NCI-H1417 treated with DMSO at 0.1 percent for 48 hours (cell line): Measurements from ENCODE around the gene ALPK3.
"Not testable (repeated sequence)": the region's sequence is repeated elsewhere in the genome, so short reads cannot be mapped to it uniquely, and the experiment has no call there.

Experiments used
- DNase-seq: peaks from one replicate; lab custom pipeline; 2025; lab: John Stamatoyannopoulos, UW

The ALPK3 gene

GRCh38 chr15:84824260-84825007 is 7.3 kb downstream of the ALPK3 start:
- DNase-seq: no peak

GRCh38 chr15:84826369-84826823 is 9.2 kb downstream of the ALPK3 start:
- DNase-seq: no peak

- no peak for DNase-seq
Observed at GRCh38 chr15:84827246-84827645, 10.1 kb downstream of the ALPK3 start.

GRCh38 chr15:84828086-84828908 is 11.1 kb downstream of the ALPK3 start:
- DNase-seq: no peak

GRCh38 chr15:84829428-84829827 is 12.3 kb downstream of the ALPK3 start:
- no peak for DNase-seq

GRCh38 chr15:84830036-84830435 is 12.9 kb downstream of the ALPK3 start:
- no peak for DNase-seq

GRCh38 chr15:84831028-84831427 is 13.9 kb downstream of the ALPK3 start:
- no peak for DNase-seq

GRCh38 chr15:84831613-84832012 is 14.5 kb downstream of the ALPK3 start:
- no peak for DNase-seq

GRCh38 chr15:84832448-84833040 is 15.4 kb downstream of the ALPK3 start:
- DNase-seq: no peak

- DNase-seq: no peak
Observed at GRCh38 chr15:84833447-84834228, 16.5 kb downstream of the ALPK3 start.

GRCh38 chr15:84834229-84834955 is 17.2 kb downstream of the ALPK3 start:
- no peak for DNase-seq

- no peak for DNase-seq
Observed at GRCh38 chr15:84834969-84835368, 17.8 kb downstream of the ALPK3 start.

- DNase-seq: no peak
Observed at GRCh38 chr15:84835661-84836337, 18.6 kb downstream of the ALPK3 start.

GRCh38 chr15:84836844-84837243 is 19.7 kb downstream of the ALPK3 start:
- no peak for DNase-seq

GRCh38 chr15:84839714-84840113 is 22.6 kb downstream of the ALPK3 start:
- no peak for DNase-seq

GRCh38 chr15:84840255-84840654 is 23.1 kb downstream of the ALPK3 start:
- no peak for DNase-seq

- DNase-seq: no peak
Observed at GRCh38 chr15:84840741-84841429, 23.7 kb downstream of the ALPK3 start.

- DNase-seq: no peak
Observed at GRCh38 chr15:84842781-84843180, 25.6 kb downstream of the ALPK3 start.

- no peak for DNase-seq
Observed at GRCh38 chr15:84844964-84845363, 27.8 kb downstream of the ALPK3 start.

- DNase-seq: not testable (repeated sequence)
Observed at GRCh38 chr15:84845631-84846030, 28.5 kb downstream of the ALPK3 start.
